DOHH2 (cell line): ENCODE measurements around the gene ZER1.

Source experiments
- EZH2phosphoT487 ChIP-seq: fragments of 200-600 bp; sonication (generic); IDR thresholded peaks from 2 replicates; pipeline ENCODE4 v1.6.1; 2017; ENCODE audit warnings: borderline replicate concordance, mild to moderate bottlenecking, antibody characterized with exemption, low read length, moderate library complexity, mixed read lengths
- TF ChIP-seq, protein P1 (sequence below): fragments of 200-600 bp; sonication (generic); IDR thresholded peaks from one replicate; pipeline ENCODE4 v1.5.1; 2014; ENCODE audit warnings: antibody characterized with exemption, mild to moderate bottlenecking, low read depth, low read length; ENCODE audit not compliant: poor library complexity, severe bottlenecking

DNA sequence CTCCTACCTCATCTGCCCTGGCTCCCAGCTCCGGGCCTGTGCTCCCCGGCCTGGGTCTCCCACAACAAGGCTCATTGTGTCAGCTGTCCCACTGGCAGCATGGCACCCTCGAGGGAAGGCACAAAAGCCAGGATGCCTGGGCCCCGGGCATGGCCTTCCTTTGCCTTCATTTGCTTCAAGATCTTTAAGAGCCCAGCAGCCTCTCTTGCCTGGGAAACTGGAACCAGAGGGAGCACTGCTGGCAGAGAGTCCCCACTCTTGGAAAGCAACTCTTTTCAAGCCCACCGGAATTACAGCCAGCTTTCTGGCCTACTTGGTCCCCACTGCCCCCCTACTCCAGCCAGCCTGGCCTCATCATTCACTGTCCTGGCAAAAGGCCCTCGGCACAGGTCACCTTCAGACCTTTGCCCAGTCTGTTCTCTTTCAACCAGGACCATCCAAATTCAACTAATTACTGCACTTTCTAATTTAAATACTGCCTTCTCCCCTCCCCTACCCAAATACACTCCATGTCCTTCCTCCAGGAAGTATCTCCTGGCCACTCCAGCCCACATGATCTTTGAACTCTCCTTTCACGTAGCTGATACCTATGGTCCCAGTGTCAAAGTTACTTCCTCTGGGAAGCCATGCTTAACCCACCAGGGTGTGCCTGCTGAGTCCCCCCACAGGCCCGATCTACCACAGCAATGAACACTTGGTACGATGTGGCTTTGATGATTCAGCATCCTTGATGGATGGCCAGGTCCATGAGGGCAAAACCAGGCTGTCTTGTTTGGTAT is 8.9 kb downstream of the ZER1 start:
- TF ChIP-seq, protein P1, sequence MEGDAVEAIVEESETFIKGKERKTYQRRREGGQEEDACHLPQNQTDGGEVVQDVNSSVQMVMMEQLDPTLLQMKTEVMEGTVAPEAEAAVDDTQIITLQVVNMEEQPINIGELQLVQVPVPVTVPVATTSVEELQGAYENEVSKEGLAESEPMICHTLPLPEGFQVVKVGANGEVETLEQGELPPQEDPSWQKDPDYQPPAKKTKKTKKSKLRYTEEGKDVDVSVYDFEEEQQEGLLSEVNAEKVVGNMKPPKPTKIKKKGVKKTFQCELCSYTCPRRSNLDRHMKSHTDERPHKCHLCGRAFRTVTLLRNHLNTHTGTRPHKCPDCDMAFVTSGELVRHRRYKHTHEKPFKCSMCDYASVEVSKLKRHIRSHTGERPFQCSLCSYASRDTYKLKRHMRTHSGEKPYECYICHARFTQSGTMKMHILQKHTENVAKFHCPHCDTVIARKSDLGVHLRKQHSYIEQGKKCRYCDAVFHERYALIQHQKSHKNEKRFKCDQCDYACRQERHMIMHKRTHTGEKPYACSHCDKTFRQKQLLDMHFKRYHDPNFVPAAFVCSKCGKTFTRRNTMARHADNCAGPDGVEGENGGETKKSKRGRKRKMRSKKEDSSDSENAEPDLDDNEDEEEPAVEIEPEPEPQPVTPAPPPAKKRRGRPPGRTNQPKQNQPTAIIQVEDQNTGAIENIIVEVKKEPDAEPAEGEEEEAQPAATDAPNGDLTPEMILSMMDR: no peak
- no peak for TF ChIP-seq EZH2phosphoT487
